ENCODE measurements around the gene CAP1.

- no peak for TF ChIP-seq POLR2A (IDR thresholded peaks at IDR 0.05)
- no peak for TF ChIP-seq CTCF (IDR thresholded peaks at IDR 0.05)
Observed at GRCh38 chr1:40095806-40096205, 55.3 kb downstream of the CAP1 start.
